ENCODE results near the gene DOK5. TPM values are rescaled to one million over a fixed set of nuclear protein-coding genes. Genes with fewer than 3 reads are reported as not detected.

Gene DOK5
- total and polyA plus RNA-seq, 10 of the 15 experiments (the other 5 are each of a cell fraction or from before 2014, with no cell fraction given), result 0.03 TPM; not detected in 9

- no peak overlapping the region for H2AFZ ChIP-seq (ENCODE audit: control insufficient read depth, low read depth, low read length)
Observed at GRCh38 chr20:54456961-54457360, 18.4 kb upstream of the DOK5 start.

GRCh38 chr20:54458219-54458618 lies 17.2 kb upstream of the DOK5 start:
- Histone ChIP-seq H3K27ac (ENCODE audit: control insufficient read depth, insufficient read depth) (no peak overlapping the region), H3K4me3 (no peak overlapping the region), H3K9ac (ENCODE audit: control insufficient read depth, insufficient read depth, low read length) (no peak overlapping the region), H2AFZ (ENCODE audit: control insufficient read depth, low read depth, low read length) (no peak overlapping the region), H3K36me3 (ENCODE audit: control insufficient read depth in 2 of 2, insufficient read depth in 2 of 2, low read length in 1 of 2) (no peaks in the 10 kb centered on the region), H3K4me1 (ENCODE audit: control insufficient read depth, insufficient read depth, low read length) (no peaks in the 10 kb centered on the region), H3K27me3 (replicated peaks in 1 of 2; ENCODE audit: control insufficient read depth in 2 of 2, insufficient read depth in 2 of 2, low read length in 1 of 2) (no peaks in the 10 kb centered on the region), H3K79me2 (ENCODE audit: control insufficient read depth, insufficient read depth, low read length) (no peaks in the 10 kb centered on the region), H3K9me3 (replicated peaks; ENCODE audit: control insufficient read depth, insufficient read depth, low read length) (no peaks in the 10 kb centered on the region; the same call in 2 of the 3 replicates), H4K20me1 (ENCODE audit: control insufficient read depth, insufficient read depth) (no peaks in the 10 kb centered on the region), H3K4me2 (ENCODE audit: control insufficient read depth, insufficient read depth) (no peak overlapping the region)
- RAD21 ChIA-PET (ENCODE audit: unreplicated experiment), result no interaction called here
- intact Hi-C loops (cut with micrococcal nuclease; ENCODE audit: unreplicated experiment), result no loop called here
- BruUV-seq (replicated peaks), result no TSS peak
- SMC1A ChIA-PET (ENCODE audit: uncharacterized antibody, unreplicated experiment), result no interaction called here
- FAIRE-seq (no peak), ATAC-seq (no peak), DNase-seq (ENCODE audit: low read depth, low spot score) (no peak)
- POLR2A ChIA-PET, result no interaction called here
- in situ Hi-C loops (cut with MboI), result no loop called here
- CTCF ChIA-PET, result no interaction called here
- 0% methylated on average over 1 of the region's 1 CpG for WGBS (ENCODE audit: insufficient coverage, insufficient replicate concordance, low lambda C conversion rate, missing lambda C conversion rate)
- TF ChIP-seq NFXL1 (IDR thresholded peaks at IDR 0.05; ENCODE audit: borderline replicate concordance), result no peak
- no peak for TF ChIP-seq PAX5 (IDR thresholded peaks at IDR 0.05; ENCODE audit: borderline replicate concordance, low read depth, low read length)
- TF ChIP-seq ATF2 (IDR thresholded peaks at IDR 0.05; ENCODE audit: low read length), result no peak
- TF ChIP-seq ZNF592 (IDR thresholded peaks at IDR 0.05), result no peak

More at GRCh38 chr20:54456961-54457360, 18.4 kb upstream of the DOK5 start:
- intact Hi-C loops (cut with micrococcal nuclease; ENCODE audit: unreplicated experiment) (no loop called here), in situ Hi-C loops (cut with MboI) (no loop called here)
- ATAC-seq (no peak), FAIRE-seq (no peak), DNase-seq (ENCODE audit: low read depth, low spot score) (no peak)
- SMC1A ChIA-PET (ENCODE audit: uncharacterized antibody, unreplicated experiment), result no interaction called here
- H3K4me1 ChIP-seq (ENCODE audit: control insufficient read depth, insufficient read depth, low read length), result no peaks in the 10 kb centered on the region
- H3K79me2 ChIP-seq (ENCODE audit: control insufficient read depth, insufficient read depth, low read length), result no peaks in the 10 kb centered on the region
- POLR2A ChIA-PET, result no interaction called here
- H3K9ac ChIP-seq (ENCODE audit: control insufficient read depth, insufficient read depth, low read length), result no peak overlapping the region
- no peak overlapping the region for H3K27ac ChIP-seq (ENCODE audit: control insufficient read depth, insufficient read depth)
- no peak overlapping the region for H3K4me3 ChIP-seq
- H3K9me3 ChIP-seq (replicated peaks; ENCODE audit: control insufficient read depth, insufficient read depth, low read length), result no peaks in the 10 kb centered on the region; the same call in 2 of the 3 replicates
- BruUV-seq (replicated peaks), result no TSS peak
- H3K36me3 ChIP-seq (ENCODE audit: control insufficient read depth in 2 of 2, insufficient read depth in 2 of 2, low read length in 1 of 2), result no peaks in the 10 kb centered on the region
- RAD21 ChIA-PET (ENCODE audit: unreplicated experiment), result no interaction called here
- H4K20me1 ChIP-seq (ENCODE audit: control insufficient read depth, insufficient read depth), result no peaks in the 10 kb centered on the region
- TF ChIP-seq RELB (IDR thresholded peaks at IDR 0.05; ENCODE audit: low read depth) (no peak), BACH1 (IDR thresholded peaks at IDR 0.05; ENCODE audit: borderline replicate concordance) (no peak), TBL1XR1 (IDR thresholded peaks at IDR 0.05; ENCODE audit: low read depth, low read length) (no peak)
- 48% methylated on average over 6 of the region's 6 CpGs for WGBS (ENCODE audit: insufficient coverage, insufficient replicate concordance, low lambda C conversion rate, missing lambda C conversion rate)
- H3K27me3 ChIP-seq (replicated peaks in 1 of 2; ENCODE audit: control insufficient read depth in 2 of 2, insufficient read depth in 2 of 2, low read length in 1 of 2), result no peaks in the 10 kb centered on the region
- H3K4me2 ChIP-seq (ENCODE audit: control insufficient read depth, insufficient read depth), result no peak overlapping the region
- CTCF ChIA-PET, result no interaction called here
